HG03196 (cell line): ENCODE measurements around the gene RPL39L.
"Not testable (repeated sequence)": the region's sequence is repeated elsewhere in the genome, so short reads cannot be mapped to it uniquely, and the experiment has no call there.

Experiments
- ATAC-seq: cut with Tn5 transposase; IDR thresholded peaks from one replicate; pipeline ENCODE4 v1.9.1; 2021; ENCODE audit not compliant: unreplicated experiment

The RPL39L gene

DNA sequence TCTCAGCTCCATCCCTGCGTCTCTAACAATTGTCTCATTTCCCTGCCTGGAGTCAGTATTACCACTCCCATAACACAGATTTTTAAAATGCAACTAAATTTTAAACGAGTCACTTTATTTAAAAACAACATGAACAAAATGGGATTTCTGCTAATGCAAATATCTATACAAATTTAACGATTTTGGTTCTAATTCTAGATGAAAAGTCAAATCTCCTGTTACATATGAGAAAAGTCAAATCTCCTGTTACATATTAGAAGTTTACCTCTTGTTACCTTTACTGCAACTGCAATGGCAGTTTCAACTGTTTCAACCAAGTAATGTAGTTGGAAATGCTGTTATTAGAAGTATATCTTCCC, 578 bp upstream of the RPL39L start:
- ATAC-seq = no peak

- no peak for ATAC-seq
Observed at GRCh38 chr3:187136936-187137335, 2.4 kb downstream of the RPL39L start.

GRCh38 chr3:187136337-187136736, 3.0 kb downstream of the RPL39L start:
- no peak for ATAC-seq

DNA sequence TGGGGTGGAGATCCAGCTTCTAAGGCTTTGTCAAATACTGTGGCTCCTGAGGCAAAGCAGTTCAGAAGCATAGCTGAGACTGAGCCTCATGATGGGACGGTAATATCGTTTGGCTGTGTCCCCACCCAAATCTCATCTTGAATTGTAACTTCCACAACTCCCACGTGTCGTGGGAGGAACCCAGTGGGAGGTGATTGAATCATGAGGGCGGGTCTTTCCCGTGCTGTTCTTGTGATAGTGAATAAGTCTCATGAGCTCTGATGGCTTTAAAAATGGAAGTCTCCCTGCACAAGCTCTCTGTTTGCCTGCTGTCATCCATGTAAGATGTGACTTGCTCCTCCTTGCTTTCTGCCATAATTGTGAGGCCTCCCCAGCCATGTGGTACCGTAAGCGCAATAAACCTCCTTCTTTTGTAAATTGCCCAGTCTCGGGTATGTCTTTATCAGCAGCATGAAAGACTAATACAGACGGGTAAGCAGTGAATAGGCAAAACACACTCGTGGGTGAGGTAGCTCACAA, 4.1 kb downstream of the RPL39L start:
- not testable (repeated sequence) for ATAC-seq

DNA sequence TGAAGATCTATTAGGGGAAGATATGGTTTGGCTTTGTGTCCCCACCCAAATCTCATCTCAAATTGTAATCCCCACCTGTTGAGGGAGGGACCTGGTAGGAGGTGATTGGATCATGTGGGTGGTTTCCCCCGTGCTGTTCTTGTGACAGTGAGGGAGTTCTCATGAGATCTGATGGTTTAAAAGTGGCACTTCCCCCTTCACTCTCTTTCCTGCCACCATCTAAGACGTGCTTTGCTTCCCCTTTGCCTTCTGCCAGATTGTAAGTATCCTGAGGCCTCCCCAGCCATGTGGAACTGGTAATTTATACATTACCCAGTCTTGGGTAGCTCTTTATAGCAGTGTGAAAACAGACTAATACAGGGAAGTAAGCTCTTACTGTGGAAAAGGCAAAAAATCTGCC, 6.1 kb downstream of the RPL39L start:
- ATAC-seq = not testable (repeated sequence)

DNA sequence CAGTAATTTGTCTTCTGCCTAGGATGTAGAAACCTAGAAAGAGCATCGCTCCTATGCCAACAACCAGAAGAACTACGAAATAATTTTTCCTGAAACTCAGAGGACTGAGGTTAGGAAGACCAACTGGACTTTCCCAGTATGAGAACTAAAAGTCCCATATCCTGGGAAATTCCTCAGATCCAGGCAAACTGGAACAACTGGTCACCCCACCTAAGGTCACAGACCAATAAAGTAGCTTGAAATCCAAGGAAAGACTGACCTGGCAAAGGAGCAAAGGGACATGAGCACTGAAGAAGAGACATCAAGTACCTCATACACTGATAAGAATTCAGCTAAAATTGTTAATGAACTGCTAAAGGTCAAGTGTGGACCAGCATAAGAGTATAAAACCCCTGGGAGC, 6.6 kb downstream of the RPL39L start:
- ATAC-seq = no peak

GRCh38 chr3:187131981-187132380, 7.3 kb downstream of the RPL39L start:
- ATAC-seq = no peak

DNA sequence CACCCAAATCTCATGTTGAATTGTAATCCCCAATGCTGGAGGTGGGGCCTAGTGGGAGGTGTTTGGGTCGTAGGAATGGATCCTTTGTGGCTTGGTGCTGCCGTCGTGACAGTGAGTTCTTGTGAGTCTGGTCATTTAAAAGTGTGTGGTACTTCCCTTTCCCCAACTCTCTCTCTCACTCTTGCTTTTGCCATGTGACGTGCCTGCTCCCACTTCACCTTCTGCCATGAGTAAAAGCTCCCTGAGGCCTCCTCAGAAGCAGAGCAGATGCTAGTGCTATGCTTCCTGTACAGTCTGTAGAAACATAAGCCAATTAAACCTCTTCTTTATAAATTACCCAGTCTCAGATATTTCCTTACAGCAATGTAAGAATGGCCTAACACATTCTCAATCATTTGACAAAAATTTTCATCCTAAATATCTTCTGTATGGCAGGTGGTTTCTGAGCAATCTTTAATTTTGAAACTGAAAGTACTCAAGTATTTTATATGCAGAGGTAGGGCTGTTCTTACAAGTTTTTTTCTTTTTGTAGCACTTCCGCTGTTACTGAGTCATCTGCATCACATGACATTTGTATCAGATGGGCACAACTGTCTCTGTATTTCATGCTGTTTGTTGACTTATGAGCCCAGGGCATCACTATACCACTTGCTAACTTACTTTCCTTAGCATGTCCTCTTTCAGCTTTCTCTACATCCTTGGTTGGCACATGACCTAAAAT, 8.8 kb downstream of the RPL39L start:
- ATAC-seq = peak; percentile 90

- peak; percentile 51 for ATAC-seq
Observed at GRCh38 chr3:187125319-187126031, 13.8 kb downstream of the RPL39L start.

- ATAC-seq = no peak
Observed at GRCh38 chr3:187122261-187122660, 17.0 kb downstream of the RPL39L start.

GRCh38 chr3:187120326-187120725, 19.0 kb downstream of the RPL39L start:
- no peak for ATAC-seq

- ATAC-seq = no peak
Observed at GRCh38 chr3:187114511-187114910, 24.8 kb downstream of the RPL39L start.

GRCh38 chr3:187112934-187113793, 26.1 kb downstream of the RPL39L start:
- ATAC-seq = no peak

- ATAC-seq = no peak
Observed at GRCh38 chr3:187110156-187110555, 29.1 kb downstream of the RPL39L start.

GRCh38 chr3:187107989-187108388, 31.3 kb downstream of the RPL39L start:
- ATAC-seq = no peak

DNA sequence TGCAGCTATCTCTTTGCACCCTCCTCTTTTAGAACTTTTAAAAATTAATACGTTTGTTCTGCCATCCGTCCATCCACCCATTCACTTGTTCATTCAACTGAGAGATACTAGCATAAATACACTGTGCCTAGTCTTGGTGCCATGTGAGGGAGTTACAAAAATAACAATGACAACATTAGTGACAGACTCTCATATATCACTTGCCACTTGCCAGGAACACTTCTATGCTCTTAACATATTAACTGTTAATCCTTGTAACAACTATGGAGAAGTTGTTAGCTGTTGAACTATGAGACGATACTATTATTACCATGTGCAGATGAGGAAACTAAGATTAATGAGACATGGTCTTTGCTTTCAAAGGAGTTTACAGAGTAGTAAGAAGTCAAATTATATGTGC, 33.6 kb downstream of the RPL39L start:
- no peak for ATAC-seq

DNA sequence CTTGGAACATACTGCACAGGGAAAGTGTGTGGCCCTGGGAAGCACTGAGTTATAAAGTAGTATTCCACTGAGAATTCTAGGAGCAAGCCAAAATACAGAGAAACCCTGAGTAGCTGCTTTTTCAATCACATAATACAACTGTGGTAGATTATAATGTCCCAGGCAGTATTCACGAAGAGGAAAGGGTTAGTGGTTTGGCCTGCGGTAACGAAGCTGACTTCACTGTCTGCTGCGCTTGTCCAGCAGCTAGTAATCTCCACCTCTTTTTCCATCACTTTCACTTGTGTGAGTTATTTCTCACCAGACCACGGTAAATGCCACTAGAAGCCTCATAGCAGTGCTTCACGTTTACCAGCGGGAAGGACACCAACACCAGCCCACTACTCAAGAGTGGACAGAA, 34.4 kb downstream of the RPL39L start:
- no peak for ATAC-seq

GRCh38 chr3:187104342-187104741, 35.0 kb downstream of the RPL39L start:
- ATAC-seq = no peak

DNA sequence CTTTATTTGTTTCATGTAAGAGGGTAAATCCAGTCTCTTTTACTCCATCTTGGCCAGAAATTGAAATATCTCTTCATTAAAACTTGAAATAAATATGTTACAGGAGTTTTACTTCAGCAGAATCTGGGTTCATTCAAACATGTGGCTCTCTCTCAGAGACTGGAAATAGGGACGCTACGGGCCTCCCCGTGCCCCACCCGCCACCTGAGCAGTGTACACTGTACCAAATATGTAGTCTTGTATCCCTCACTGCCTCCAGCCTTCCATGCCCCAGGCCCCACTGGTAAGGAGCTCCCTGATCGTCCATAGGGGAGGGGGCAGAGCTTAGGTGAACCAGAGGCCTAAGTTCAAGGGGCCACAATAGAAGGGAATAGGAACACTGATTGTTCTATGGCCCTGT, 36.0 kb downstream of the RPL39L start:
- no peak for ATAC-seq

DNA sequence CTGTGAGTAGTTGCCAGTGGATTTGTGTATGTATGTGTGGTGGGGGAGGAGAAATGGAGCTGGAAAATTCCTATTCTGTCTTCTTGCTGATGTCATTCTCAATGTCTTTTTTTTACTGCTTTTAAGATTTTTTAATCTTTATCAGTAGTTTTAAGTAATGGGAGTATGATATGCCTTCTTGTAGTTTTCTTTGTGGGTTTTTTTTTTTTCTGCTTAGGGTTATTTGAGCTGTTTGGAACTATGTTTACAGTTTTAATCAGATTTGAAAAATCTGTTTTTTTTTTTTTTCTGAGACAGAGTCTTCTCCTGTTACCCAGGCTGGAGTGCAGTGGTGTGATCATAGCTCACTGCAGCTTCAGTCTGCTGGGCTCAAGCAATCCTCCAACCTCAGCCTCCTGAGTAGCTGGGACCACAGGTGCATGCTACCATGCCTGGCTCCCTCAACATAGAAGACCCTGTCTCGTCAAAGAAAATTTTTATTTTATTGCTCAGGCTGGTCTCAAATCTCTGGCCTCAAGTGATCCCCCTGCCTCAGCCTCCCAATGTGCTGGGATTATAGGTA, 37.1 kb downstream of the RPL39L start:
- ATAC-seq = no peak
